Measurements from ENCODE around the gene NFE2L3.

The NFE2L3 gene

GRCh38 chr7:26201247-26202018, 49.4 kb downstream of the NFE2L3 start, which contains the start of gene CBX3:
CBX3 (plus strand) TSS chr7:26201745; CDS start chr7:26202999, 1,254 bp downstream.
- DNase-seq (ENCODE audit: low read depth), result peak; percentile 76
- H3K4me3 ChIP-seq (ENCODE audit: low read depth, low read length), result peak within 1 kb of the TSS; percentile 100
- TF ChIP-seq CTCF (IDR thresholded peaks at IDR 0.05; ENCODE audit: low read depth, low read length, missing control alignments), result no peak

GRCh38 chr7:26202019-26202990, 50.3 kb downstream of the NFE2L3 start:
- no peak for TF ChIP-seq CTCF (IDR thresholded peaks at IDR 0.05; ENCODE audit: low read depth, low read length, missing control alignments)
- no peak for DNase-seq (ENCODE audit: low read depth)
- H3K4me3 ChIP-seq (ENCODE audit: low read depth, low read length), result peak overlapping the region; percentile 100

GRCh38 chr7:26203016-26203415, 51.0 kb downstream of the NFE2L3 start:
- no peak for DNase-seq (ENCODE audit: low read depth)
- TF ChIP-seq CTCF (IDR thresholded peaks at IDR 0.05; ENCODE audit: low read depth, low read length, missing control alignments), result no peak
- H3K4me3 ChIP-seq (ENCODE audit: low read depth, low read length), result peak overlapping the region; percentile 100

GRCh38 chr7:26208040-26208439, 56.0 kb downstream of the NFE2L3 start:
- no peak overlapping the region for H3K4me3 ChIP-seq (ENCODE audit: low read depth, low read length)
- DNase-seq (ENCODE audit: low read depth), result no peak
- no peak for TF ChIP-seq CTCF (IDR thresholded peaks at IDR 0.05; ENCODE audit: low read depth, low read length, missing control alignments)

- TF ChIP-seq CTCF (IDR thresholded peaks at IDR 0.05; ENCODE audit: low read depth, low read length, missing control alignments), result no peak
- H3K4me3 ChIP-seq (ENCODE audit: low read depth, low read length), result no peak overlapping the region
- DNase-seq (ENCODE audit: low read depth), result no peak
Measured at GRCh38 chr7:26212921-26213718, 61.1 kb downstream of the NFE2L3 start.

- TF ChIP-seq CTCF (IDR thresholded peaks at IDR 0.05; ENCODE audit: low read depth, low read length, missing control alignments), result no peak
- no peak for DNase-seq (ENCODE audit: low read depth)
- H3K4me3 ChIP-seq (ENCODE audit: low read depth, low read length), result no peak overlapping the region
Measured at GRCh38 chr7:26213807-26214515, 62.0 kb downstream of the NFE2L3 start.
